Stimulated activated CD4-positive, alpha-beta T cell treated with anti-CD3 and anti-CD28 coated beads, TNF-alpha, amount 100 ng/mL, for 48 hours (primary cell): Measurements from ENCODE around the gene BIRC5.

Experiments
- DNase-seq, 3 donors: peaks; one replicate each; pipeline ENCODE4 v3.0.0-alpha.2; 2020; ENCODE audit warnings: low read depth in 3 of 3

BIRC5 gene

DNA sequence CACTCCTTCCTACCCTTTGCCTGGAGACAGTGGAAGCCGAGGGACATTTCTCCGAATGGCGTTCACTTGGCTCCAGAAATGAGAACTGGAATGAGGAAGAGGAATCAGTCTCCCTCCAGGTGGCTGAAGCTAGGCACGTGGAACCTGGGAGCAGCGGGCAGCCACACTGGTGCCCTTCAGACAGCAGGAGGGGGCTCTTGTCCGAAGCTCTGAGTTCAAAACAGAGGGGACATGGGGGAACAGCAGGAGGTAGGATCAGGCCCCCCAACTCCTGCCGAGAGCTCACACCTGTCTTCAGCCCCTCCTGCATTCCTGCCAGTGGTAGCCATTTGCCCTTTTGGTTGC is 58.8 kb downstream of the BIRC5 start:
- no peak for DNase-seq

DNA sequence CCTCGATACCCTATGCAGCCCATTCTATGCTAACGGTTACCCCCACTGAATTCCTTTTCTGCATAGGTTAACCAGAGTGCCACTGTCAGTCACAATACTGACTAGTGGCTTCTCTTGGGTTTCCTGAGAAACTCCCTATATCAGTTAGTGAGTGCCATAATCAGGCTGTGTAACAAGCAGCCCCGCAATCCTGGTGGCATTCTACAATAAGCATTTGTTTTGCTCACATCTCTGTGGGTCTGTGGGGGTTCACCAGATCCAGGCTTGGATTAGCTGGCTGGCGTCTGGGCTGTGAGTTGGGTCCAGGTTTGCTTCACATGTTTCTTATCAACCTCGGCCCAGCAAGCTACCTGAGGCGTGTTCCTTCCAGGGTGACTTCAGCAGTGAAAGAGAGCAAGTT is 59.8 kb downstream of the BIRC5 start:
- no peak for DNase-seq
